H1 (cell line): ENCODE results near the gene PNMA6E. TPM values are rescaled to one million over a fixed set of nuclear protein-coding genes. Genes with fewer than 3 reads are reported as not detected.

Experiments used
- BRCA1 ChIP-seq: IDR thresholded peaks from 2 replicates; pipeline ENCODE4 v1.6.1; 2012; ENCODE audit warnings: low read depth, low read length, improper control_type of control experiment
- HDAC6 ChIP-seq: IDR thresholded peaks from one replicate; pipeline ENCODE4 v1.7.1; 2012; ENCODE audit warnings: low read depth, mild to moderate bottlenecking, inconsistent platforms, low read length, moderate library complexity
- polyA plus RNA-seq, 7 experiments: library from polyadenylated mRNA; depleted of rRNA in 3 of 7; stranded (reverse) in 5 of 7; unstranded in 2 of 7; fragments of >200 nt in 5 of 7; fragments of 200-250 nt in 2 of 7; gene quantifications; 1 replicate in 5 of 7; 2 replicates in 1 of 7; 4 replicates in 1 of 7; pipeline versions ENCODE4 v1.2.1 to v1.2.3, GENCODE V29; 2011 to 2013; ENCODE audit warnings: missing spikeins in 2 of 7, mixed read lengths in 2 of 7
- total RNA-seq: library from RNA; stranded (reverse); fragmentation: NEBNext Ultra II Directional; extraction: Animal tissue kit (Norgen Biotek cat#: 25700); gene quantifications from 2 replicates; pipeline ENCODE4 v1.2.1, GENCODE V29; 2021

Gene PNMA6E
- total and polyA plus RNA-seq, 2 of the 8 experiments (the other 6 are each of a cell fraction or from before 2014, with no cell fraction given) = not detected

DNA sequence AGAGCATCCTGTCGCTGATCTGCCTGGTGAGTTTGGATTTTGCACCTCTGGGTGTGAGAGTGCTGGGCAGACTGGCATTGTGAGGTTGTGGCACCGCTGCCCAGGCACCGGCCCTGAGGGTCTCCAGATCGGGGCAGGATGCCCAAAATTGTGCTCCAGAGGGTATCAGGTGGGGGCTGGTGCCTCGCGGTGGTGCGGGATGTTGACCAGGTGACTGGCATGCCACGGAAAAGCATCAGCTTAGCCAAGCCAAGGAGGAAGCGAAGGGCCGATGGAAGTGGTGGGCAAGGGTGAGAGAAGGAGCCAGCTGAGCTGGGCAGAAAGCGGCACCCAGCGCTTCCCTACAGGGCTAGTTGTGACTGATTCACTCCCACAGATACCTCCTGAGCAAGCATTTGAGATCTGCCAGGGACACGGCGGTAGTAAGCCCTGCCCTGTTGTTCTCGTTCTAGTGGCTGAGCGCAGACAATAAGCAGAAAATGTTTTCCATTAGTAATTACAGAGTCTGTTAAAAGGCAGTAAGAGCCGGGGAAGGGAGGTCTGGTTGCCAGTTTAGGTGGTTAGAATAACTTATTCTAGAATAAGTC is 10.9 kb upstream of the PNMA6E start (continued):
- no peak for TF ChIP-seq HDAC6
- no peak for TF ChIP-seq BRCA1
